MM.1S (cell line): ENCODE measurements around the gene SNRPD3.

Experiments used
- DNase-seq: peaks from one replicate; pipeline ENCODE4 v3.0.0-alpha.2; 2015
- H2AFZ ChIP-seq: fragments of 300-600 bp; sonication (generic); 2 replicates; pipeline ENCODE4 v1.6.0; 2016; ENCODE audit warnings: antibody characterized with exemption, low read length
- H3F3A ChIP-seq: fragments of 300-600 bp; sonication (generic); 2 replicates; pipeline ENCODE4 v1.6.1; 2016; ENCODE audit warnings: mild to moderate bottlenecking, antibody characterized with exemption, low read length, moderate library complexity, mixed read lengths; ENCODE audit not compliant: insufficient read depth
- H3K27ac ChIP-seq: fragments of 300-600 bp; sonication (generic); 2 replicates; pipeline ENCODE4 v1.5.1; 2016; ENCODE audit warnings: mild to moderate bottlenecking, low read length
- H3K27me3 ChIP-seq: fragments of 300-600 bp; sonication (generic); replicated peaks from 2 replicates; pipeline ENCODE4 v1.6.0; 2016; ENCODE audit warnings: low read length; ENCODE audit not compliant: insufficient read depth
- H3K36me3 ChIP-seq: fragments of 300-600 bp; sonication (generic); replicated peaks from 2 replicates; pipeline ENCODE4 v1.6.1; 2016; ENCODE audit warnings: mild to moderate bottlenecking, low read length, mixed read lengths; ENCODE audit not compliant: insufficient read depth
- H3K4me1 ChIP-seq: fragments of 300-600 bp; sonication (generic); 2 replicates; pipeline ENCODE4 v1.6.1; 2016; ENCODE audit warnings: low read length, mixed read lengths
- H3K4me2 ChIP-seq: fragments of 300-600 bp; sonication (generic); 2 replicates; pipeline ENCODE4 v1.6.0; 2016; ENCODE audit warnings: low read depth, low read length
- H3K4me3 ChIP-seq: fragments of 300-600 bp; sonication (generic); 2 replicates; pipeline ENCODE4 v1.5.1; 2016; ENCODE audit warnings: low read length, mixed read lengths
- H3K79me2 ChIP-seq: fragments of 300-600 bp; sonication (generic); 2 replicates; pipeline ENCODE4 v1.6.1; 2016; ENCODE audit warnings: mixed run types, low read length, mixed read lengths
- H3K9ac ChIP-seq: fragments of 300-600 bp; sonication (generic); 2 replicates; pipeline ENCODE4 v1.6.1; 2016; ENCODE audit warnings: low read length, mixed read lengths
- H3K9me2 ChIP-seq: fragments of 300-600 bp; sonication (generic); replicated peaks from 2 replicates; pipeline ENCODE4 v1.6.1; 2016; ENCODE audit warnings: mild to moderate bottlenecking, low read length, mixed read lengths; ENCODE audit not compliant: insufficient read depth
- H3K9me3 ChIP-seq: fragments of 300-600 bp; sonication (generic); replicated peaks from 2 replicates; pipeline ENCODE4 v1.6.1; 2016; ENCODE audit warnings: mild to moderate bottlenecking, low read length, mixed read lengths; ENCODE audit not compliant: insufficient read depth
- H4K20me1 ChIP-seq: fragments of 300-600 bp; sonication (generic); 2 replicates; pipeline ENCODE4 v1.6.1; 2016; ENCODE audit warnings: mild to moderate bottlenecking, low read length, moderate library complexity, mixed read lengths; ENCODE audit not compliant: insufficient read depth
- CTCF ChIP-seq: fragments of 300-600 bp; sonication (generic); IDR thresholded peaks from 2 replicates; pipeline ENCODE4 v1.5.1; 2016; ENCODE audit warnings: antibody characterized with exemption, low read length, mixed read lengths
- EZH2 ChIP-seq: fragments of 300-600 bp; sonication (generic); optimal IDR thresholded peaks from 2 replicates; pipeline ENCODE3; 2017; ENCODE audit warnings: low read depth, mild to moderate bottlenecking, antibody characterized with exemption, low read length, mixed read lengths
- EZH2phosphoT487 ChIP-seq: fragments of 300-600 bp; sonication (generic); IDR thresholded peaks from 2 replicates; pipeline ENCODE4 v1.6.1; 2018; ENCODE audit warnings: antibody characterized with exemption, low read length

SNRPD3 gene

DNA sequence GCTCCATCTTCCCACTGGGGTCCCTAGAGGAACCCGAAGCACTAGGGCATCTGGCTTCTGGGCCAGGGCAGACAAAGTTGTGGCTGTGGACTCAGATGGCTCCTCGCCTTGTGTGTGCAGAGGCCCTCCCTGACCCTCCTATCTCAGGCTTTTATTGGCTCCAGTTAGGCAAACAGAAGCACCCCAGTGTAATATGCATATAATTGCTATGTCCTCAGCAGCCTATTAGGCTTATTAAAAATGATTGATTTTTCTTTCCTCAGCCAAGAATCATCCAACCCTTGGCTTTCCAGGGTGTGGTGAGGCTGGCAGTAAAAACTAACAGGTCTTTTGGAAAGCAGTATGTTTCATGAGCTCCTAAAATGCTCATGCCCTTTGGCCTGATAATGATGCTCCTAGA, 38.4 kb upstream of the SNRPD3 start:
- no peaks in the 10 kb centered on the region for H3K4me1 ChIP-seq
- H3K79me2 ChIP-seq, result no peaks in the 10 kb centered on the region
- H3K9me3 ChIP-seq, result no peaks in the 10 kb centered on the region
- H2AFZ ChIP-seq, result no peak overlapping the region
- H4K20me1 ChIP-seq, result no peaks in the 10 kb centered on the region
- no peaks in the 10 kb centered on the region for H3K9me2 ChIP-seq
- no peak overlapping the region for H3K4me2 ChIP-seq
- H3K27me3 ChIP-seq, result no peaks in the 10 kb centered on the region
- no peak overlapping the region for H3K4me3 ChIP-seq
- no peaks in the 10 kb centered on the region for H3F3A ChIP-seq
- TF ChIP-seq EZH2phosphoT487, result no peak
- TF ChIP-seq EZH2, result no peak
- no peak for TF ChIP-seq CTCF
- DNase-seq, result no peak
- no peak overlapping the region for H3K9ac ChIP-seq
- H3K36me3 ChIP-seq, result no peaks in the 10 kb centered on the region
- no peak overlapping the region for H3K27ac ChIP-seq

DNA sequence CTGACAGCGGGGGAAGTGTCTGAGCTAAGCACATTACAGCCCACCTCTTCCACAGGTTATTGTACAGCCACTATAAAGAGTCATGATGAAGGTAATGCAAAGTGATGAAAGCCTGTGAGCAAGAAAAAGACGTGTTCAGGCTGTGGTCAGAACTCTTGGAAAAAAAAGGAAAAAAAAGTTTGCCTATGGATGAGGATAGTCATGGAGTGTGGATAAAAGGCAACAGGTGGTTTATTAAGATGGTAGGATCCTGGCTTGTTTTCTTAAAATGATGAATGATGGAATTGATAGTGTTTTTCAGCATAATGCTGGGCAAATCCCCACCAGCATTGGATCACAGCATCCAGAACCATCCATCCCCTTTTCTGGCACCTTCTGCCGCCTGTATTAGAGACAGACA, 37.6 kb upstream of the SNRPD3 start:
- no peak overlapping the region for H3K4me2 ChIP-seq
- TF ChIP-seq CTCF (no peak), EZH2 (no peak), EZH2phosphoT487 (no peak)
- H2AFZ ChIP-seq, result no peak overlapping the region
- no peaks in the 10 kb centered on the region for H3K9me3 ChIP-seq
- no peaks in the 10 kb centered on the region for H4K20me1 ChIP-seq
- no peak overlapping the region for H3K27ac ChIP-seq
- no peak for DNase-seq
- no peak overlapping the region for H3K9ac ChIP-seq
- H3K27me3 ChIP-seq, result no peaks in the 10 kb centered on the region
- no peaks in the 10 kb centered on the region for H3K4me1 ChIP-seq
- H3K9me2 ChIP-seq, result no peaks in the 10 kb centered on the region
- no peaks in the 10 kb centered on the region for H3K36me3 ChIP-seq
- H3K4me3 ChIP-seq, result no peak overlapping the region
- no peaks in the 10 kb centered on the region for H3K79me2 ChIP-seq
- H3F3A ChIP-seq, result no peaks in the 10 kb centered on the region

GRCh38 chr22:24518771-24519485, 36.9 kb upstream of the SNRPD3 start:
- H3K9ac ChIP-seq, result no peak overlapping the region
- H3K79me2 ChIP-seq, result no peaks in the 10 kb centered on the region
- no peaks in the 10 kb centered on the region for H3F3A ChIP-seq
- no peaks in the 10 kb centered on the region for H3K9me3 ChIP-seq
- H3K27ac ChIP-seq, result no peak overlapping the region
- no peak overlapping the region for H3K4me2 ChIP-seq
- no peak for TF ChIP-seq EZH2phosphoT487
- no peak for TF ChIP-seq CTCF
- TF ChIP-seq EZH2, result no peak
- no peaks in the 10 kb centered on the region for H4K20me1 ChIP-seq
- H3K4me1 ChIP-seq, result no peaks in the 10 kb centered on the region
- H3K27me3 ChIP-seq, result no peaks in the 10 kb centered on the region
- no peaks in the 10 kb centered on the region for H3K9me2 ChIP-seq
- DNase-seq, result no peak
- no peaks in the 10 kb centered on the region for H3K36me3 ChIP-seq
- H2AFZ ChIP-seq, result no peak overlapping the region
- no peak overlapping the region for H3K4me3 ChIP-seq
